NK-92 treated with Interleukin-12 subunit alpha and Interleukin-12 subunit beta, amount 100 ng/mL, for 24 hours (cell line): ENCODE data around the gene IFNA6.

ENCODE experiments used
- DNase-seq: peaks from one replicate; lab custom pipeline; 2025; lab: John Stamatoyannopoulos, UW

Gene IFNA6

DNA sequence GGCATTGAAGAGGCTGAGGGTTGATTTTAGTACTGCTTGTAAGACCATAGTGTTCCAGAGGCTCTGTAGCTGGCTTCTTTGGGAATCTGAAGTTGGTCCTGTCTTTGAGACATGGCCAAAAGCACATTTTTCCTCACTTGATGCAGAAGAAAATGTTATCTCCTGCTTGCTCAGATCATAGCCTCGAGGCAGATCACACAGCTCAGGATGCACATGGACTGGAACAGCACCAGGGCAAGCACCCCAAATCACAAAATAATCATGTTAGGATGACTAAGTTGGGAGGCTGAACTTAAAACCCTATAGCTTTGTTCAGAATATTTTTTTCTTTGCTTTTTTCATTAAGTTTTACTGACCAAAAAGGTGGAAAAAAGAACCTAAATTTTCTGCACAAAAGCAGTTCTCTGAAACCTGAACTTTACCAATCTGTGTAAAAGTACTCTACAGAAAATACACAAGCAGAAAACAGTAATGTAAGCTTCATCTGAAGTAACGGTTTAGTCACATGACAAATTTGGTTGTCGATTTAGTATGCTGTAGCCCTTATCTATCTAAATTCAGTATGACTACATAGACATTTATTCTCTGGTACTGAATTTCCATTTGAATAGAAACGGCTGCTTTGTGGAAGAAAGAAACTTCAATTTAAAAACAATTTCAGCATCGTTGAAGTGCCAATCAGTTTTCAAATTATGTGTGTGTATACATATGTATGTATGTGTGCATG is 18.8 kb downstream of the IFNA6 start:
- DNase-seq, result no peak

DNA sequence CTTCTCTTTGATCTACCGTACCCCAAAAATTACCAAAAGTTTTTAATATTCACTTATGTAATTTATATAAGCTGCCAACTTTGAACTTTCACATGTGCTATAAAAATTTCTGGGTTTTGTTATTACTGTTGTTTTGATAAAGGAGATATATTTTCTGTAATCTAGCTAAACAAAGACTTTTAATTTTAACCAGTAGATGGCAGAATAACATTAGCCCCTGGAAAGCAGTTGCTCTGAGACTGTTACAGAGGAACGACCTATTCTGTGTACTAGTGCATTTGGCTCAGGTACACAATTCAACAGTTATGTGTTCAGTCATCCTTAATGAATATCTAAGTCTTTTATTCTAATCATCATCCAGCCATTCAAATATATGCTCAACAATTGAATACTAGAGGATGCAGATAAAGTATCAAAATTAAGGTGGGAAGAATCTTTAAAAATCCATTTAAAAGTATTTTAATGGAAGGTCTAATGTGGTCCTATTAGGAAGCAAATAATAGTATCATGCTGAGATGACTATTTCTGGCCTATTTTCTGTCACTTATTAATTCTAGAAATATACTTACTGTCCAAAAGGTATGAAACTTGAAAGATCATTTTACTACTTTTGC is 24.1 kb downstream of the IFNA6 start:
- DNase-seq, result no peak

DNA sequence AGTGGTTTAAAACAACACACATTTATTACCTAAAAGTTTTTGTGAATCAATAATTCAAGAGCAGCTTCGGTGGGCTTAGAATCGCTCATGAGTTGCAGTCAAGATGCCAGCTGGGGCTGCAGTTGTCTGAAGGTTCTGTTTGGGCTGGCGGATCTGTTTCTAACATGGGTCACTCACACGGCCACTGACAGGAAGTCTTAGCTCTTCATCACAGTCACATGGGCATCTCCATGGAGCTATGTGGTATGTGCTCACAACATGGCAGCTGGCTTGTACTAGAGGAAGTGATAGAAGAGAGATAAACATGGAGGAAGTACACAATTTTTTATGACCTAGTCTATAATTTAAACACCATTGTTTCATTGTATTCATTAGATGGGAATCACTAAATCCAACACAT is 26.6 kb downstream of the IFNA6 start:
- DNase-seq, result no peak

DNA sequence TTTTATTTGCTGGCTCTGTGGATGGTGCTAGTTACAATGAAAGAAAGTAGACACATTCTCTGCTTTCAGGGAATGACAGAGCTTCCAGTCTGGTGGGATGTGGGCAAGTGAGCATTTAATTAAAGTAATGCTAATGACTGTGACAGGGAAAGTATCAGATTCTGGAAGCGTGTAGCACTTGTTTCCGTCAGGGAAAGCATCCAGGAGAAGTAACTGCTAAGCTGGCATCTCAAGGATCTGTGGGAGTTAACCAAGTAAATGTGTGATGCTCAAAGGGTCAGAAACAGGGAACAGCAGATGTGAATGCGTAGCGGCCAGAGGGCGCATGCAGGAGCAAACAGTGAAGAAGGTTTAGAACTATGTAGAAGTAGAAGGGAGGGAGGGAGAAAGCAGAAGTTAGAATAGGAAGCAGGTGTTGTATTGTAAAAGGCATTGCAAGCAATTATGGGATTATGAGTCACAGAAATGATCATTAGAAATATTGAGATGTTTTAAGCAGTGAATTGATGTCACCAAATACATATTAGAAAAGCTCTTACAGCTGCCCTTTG is 27.7 kb downstream of the IFNA6 start:
- DNase-seq, result no peak

DNA sequence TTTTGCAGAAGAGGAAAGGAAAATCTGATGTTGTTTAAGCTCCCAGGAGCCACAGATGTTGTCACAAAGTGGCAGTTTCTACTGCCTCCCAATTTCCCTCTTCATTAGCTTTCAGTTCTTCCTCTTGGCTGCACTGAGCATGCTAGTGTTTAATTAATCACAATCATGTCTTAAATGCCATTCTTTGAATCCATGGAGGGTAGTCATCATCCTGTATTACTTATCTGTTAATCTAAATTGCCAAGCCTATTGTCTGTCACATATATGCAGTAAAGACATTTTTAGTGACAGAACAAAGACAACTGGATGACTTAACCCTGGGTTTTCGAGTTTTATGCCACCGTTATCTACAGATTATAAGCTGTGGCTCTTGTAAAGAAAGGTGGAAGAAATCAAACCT is 30.2 kb downstream of the IFNA6 start:
- no peak for DNase-seq

DNA sequence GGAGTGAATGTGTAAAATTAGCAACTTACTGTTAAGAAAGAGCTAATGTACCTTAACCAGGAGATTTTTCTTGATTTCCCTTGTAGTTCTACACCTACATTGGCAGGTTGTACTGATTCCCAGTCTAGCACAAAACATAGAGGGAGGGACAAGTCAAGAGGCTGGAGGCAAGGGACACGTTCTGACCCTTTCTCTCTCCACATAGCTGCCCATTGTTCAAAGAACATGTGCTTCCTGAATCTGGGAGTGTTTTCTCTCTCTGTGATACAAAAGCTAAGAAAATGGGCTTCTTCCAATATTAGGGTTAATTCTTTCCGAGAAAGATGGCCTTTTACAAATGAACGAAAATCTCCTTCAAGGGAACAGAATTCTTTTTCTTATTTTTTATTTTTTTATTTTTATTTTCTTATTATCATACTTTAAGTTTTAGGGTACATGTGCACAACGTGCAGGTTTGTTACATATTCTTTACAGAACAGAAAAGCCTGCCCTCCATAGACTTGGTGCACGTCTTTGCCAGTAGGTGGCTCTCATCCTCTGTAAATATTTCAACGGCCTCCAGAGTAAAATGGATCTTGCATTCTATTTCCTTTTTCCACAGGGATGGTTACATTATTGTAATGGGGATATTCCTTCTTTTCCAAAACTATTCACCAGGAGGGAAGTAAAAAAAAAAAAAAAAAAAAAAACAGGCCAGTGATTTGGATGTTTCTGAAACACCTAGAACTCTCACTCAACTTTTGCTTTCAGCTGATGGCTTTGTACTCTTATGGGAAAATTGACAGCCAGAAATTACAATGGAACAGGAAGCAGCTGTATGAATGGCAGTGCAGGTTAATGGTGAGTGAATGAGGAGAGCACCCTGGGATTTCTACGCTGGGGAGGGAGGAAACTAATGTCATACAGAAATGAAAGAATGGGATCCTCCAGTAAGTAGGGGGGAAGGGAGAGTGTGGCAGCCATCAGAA is 32.4 kb downstream of the IFNA6 start:
- no peak for DNase-seq

DNA sequence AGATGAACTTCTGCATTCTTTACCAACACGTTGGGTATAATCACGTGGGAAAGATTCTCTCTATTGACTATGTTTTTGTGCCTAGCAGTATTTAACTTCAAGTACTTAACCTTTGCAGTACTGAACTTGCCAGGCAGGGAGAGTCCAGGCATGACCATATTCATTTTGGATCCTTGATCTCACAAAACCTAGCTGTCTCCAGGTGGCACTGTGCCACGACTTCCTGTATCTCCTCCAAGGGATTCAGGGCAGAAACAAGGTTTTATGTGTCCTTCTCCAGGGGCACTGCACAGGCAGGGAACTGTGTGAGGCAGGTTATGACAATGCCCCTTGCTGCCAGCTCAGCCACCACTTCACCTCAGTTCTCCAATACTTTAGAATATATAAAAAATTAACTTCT is 33.8 kb downstream of the IFNA6 start:
- DNase-seq, result no peak

DNA sequence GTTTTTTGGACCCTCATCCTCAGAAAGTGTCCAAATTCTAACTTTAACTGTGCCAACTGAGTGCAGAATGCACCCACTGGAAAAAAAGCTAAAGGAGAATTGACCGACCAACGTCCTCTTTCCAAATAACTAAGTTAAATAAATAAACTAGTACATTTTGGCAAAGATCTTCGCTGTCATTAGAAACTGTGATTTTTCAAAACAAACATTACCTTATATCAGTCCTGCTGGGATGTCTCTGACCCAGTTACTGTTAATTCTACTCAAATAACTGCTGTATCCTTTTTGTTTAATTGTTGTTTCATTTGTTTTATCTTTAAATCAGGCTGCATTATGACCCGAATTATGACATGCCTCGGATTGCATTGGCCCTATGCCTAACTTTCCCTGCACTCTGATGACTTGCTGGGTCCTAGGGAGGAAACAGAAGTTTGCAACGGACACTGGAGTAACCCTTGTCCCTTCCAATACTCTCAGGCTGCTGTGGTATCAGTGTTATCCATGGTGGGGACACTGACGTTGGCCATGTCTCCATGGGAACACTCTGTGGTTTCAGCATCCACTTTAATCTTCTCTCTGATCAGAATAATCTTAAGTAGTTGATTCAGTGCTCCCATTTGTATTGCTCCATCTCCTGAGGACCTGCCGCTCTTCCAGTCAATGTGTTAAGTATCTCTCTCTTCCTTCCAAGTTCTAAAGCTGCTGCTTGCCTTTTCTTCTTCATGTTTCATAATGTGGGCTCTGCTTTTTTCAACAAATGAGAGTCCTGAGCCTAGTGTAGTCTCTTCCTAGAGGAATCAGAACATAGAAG is 34.5 kb downstream of the IFNA6 start:
- DNase-seq, result no peak

DNA sequence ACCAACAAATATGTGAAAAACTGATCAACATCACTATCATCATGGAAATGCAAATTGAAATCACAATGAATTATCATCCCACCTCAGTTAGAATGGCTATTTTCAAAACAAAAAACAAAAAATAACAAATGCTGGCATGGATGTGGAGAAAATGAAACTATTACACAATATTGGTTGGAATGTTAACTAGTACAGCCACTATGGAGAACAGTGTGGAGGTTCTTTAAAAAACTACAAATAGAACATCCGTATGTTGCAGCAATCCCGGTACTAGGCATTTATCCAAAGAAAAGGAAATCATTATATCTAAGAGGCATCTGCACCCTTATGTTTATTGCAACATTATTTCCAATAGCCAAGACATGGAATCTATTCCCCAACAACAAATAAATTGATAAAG is 36.5 kb downstream of the IFNA6 start:
- no peak for DNase-seq

DNA sequence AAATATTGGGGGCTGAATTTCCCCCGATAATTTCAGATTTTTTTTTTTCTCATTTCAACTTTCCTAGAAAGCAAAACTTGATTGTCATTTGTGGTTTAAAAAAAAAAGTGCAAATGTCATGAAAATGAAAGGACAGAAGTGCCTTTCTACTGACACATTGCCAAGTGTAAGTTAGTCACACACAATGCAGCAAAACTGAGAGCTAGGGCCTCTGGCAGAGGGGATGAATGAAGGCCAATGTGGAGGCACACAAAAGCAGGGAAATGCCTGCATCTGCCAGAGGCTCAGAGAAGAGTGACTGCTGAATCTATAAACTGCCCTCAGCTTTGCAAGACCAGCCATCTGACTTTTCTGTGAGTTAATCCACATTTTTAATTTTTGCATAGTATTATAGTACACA is 38.8 kb downstream of the IFNA6 start:
- DNase-seq, result no peak

DNA sequence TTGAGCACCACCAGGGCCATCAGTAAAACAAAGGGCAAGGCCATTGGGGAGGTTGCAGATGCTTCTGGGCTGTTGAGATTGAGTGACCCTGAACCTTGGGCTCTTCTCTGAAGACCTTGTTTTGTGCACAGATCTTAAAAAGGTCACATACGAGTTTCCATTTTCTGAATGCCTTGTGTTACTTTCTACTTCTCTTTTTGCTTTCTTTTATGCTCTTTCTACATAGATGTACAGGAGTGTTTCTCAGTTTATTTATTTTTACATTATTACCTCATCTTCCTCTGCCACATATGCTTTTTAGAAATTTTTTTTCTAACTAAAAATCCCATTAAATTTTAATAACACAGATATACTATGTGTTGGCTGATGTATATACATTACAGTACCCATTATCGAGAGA is 45.5 kb downstream of the IFNA6 start, which contains the start of gene IFNA5:
Gene IFNA5, minus strand, starts transcription at position 101 of the 400 bp plus-strand sequence. Its CDS starts 57 bp downstream, at position 44.
- no peak for DNase-seq
